GM20000 (cell line): ENCODE results near the gene ARHGAP22.

Experiments
- DNase-seq: peaks from one replicate; pipeline ENCODE4 v3.0.0; 2012; ENCODE audit warnings: low spot score
- CTCF ChIP-seq: IDR thresholded peaks from 2 replicates; pipeline ENCODE4 v1.5.1; 2012; ENCODE audit warnings: mild to moderate bottlenecking, control low read depth; ENCODE audit errors: extremely low read depth, missing control alignments

Gene ARHGAP22

GRCh38 chr10:48529331-48529730 is 75.5 kb downstream of the ARHGAP22 start:
- DNase-seq: no peak
- TF ChIP-seq CTCF: no peak

GRCh38 chr10:48527756-48528155 is 77.1 kb downstream of the ARHGAP22 start:
- TF ChIP-seq CTCF: no peak
- no peak for DNase-seq

GRCh38 chr10:48526846-48527505 is 77.9 kb downstream of the ARHGAP22 start:
- no peak for TF ChIP-seq CTCF
- no peak for DNase-seq

GRCh38 chr10:48526011-48526821 is 78.7 kb downstream of the ARHGAP22 start:
- TF ChIP-seq CTCF: no peak
- DNase-seq: no peak

- no peak for TF ChIP-seq CTCF
- DNase-seq: no peak
These were observed 79.8 kb downstream of the ARHGAP22 start for GRCh38 chr10:48525113-48525512.

GRCh38 chr10:48523820-48524758 is 80.8 kb downstream of the ARHGAP22 start:
- DNase-seq: peak; percentile 69
- no peak for TF ChIP-seq CTCF
